Vagina (tissue), 2 donors: ENCODE measurements around the gene FAM117B. TPM values are rescaled to one million over a fixed set of nuclear protein-coding genes. Genes with fewer than 3 reads are reported as not detected.

Experiments
- DNase-seq, 2 donors: peaks; one replicate each; pipeline ENCODE4 v3.0.0-alpha.2; 2017; ENCODE audit errors: extremely low spot score in 2 of 2
- H3K27ac ChIP-seq: fragments of 200-600 bp; sonication (generic); one replicate; pipeline ENCODE4 v1.5.1; 2019
- H3K27me3 ChIP-seq: fragments of 200-600 bp; sonication (generic); one replicate; pipeline ENCODE4 v1.5.1; 2019
- H3K36me3 ChIP-seq, 2 donors: fragments of 200-600 bp; sonication (generic); one replicate each; pipeline ENCODE4 v1.5.1; 2017 to 2019
- H3K4me1 ChIP-seq: fragments of 200-600 bp; sonication (generic); one replicate; pipeline ENCODE4 v1.5.1; 2019
- H3K4me3 ChIP-seq, 2 donors: fragments of 200-600 bp; sonication (generic); 1 replicate in 1 of 2; 2 replicates in 1 of 2; pipeline ENCODE4 v1.5.1; 2016 to 2019
- H3K9me3 ChIP-seq: fragments of 200-600 bp; sonication (generic); one replicate; pipeline ENCODE4 v1.5.1; 2019
- CTCF ChIP-seq, 3 experiments: fragments of 450-650 bp in 2 of 3; fragments of 200-600 bp in 1 of 3; sonication (generic) in 1 of 3; IDR thresholded peaks; one replicate each; pipeline ENCODE4 v1.5.1; 2017 to 2019; ENCODE audit warnings: antibody characterized with exemption in 3 of 3, mild to moderate bottlenecking in 2 of 3, moderate library complexity in 2 of 3
- POLR2A ChIP-seq, 2 donors: fragments of 450-650 bp; IDR thresholded peaks; one replicate each; pipeline ENCODE4 v1.6.1; 2017; ENCODE audit warnings: antibody characterized with exemption in 2 of 2, mild to moderate bottlenecking in 2 of 2, moderate library complexity in 2 of 2
- POLR2AphosphoS5 ChIP-seq, 2 donors: sonication (generic); formaldehyde crosslinking; IDR thresholded peaks; one replicate each; pipeline ENCODE4 v1.9.0; 2017; ENCODE audit warnings: antibody characterized with exemption in 2 of 2, mild to moderate bottlenecking in 2 of 2, low read depth in 1 of 2; ENCODE audit not compliant: insufficient read depth in 1 of 2
- intact Hi-C: fragments of 100-400 bp; cut with DNase I; formaldehyde crosslinking; loops from one replicate; pipeline ENCODE4 v1.15.1; 2023
- total RNA-seq: library from RNA; depleted of rRNA; stranded (reverse); fragments of >200 nt; gene quantifications from one replicate; pipeline ENCODE4 v1.2.3, GENCODE V29; 2016

The FAM117B gene
- total RNA-seq, 1 donor from 2014 or later = 13.5 TPM

- TF ChIP-seq POLR2AphosphoS5 (IDR thresholded peaks at IDR 0.05; ENCODE audit: insufficient read depth in 1 of 2, low read depth in 1 of 2) (no peak), POLR2A (IDR thresholded peaks at IDR 0.05) (no peak), CTCF (IDR thresholded peaks at IDR 0.05) (no peak)
These were observed 178.6 kb downstream of the FAM117B start for GRCh38 chr2:202813387-202813786.

GRCh38 chr2:202814226-202814625, 179.5 kb downstream of the FAM117B start:
- no peaks in the 10 kb centered on the region for H3K9me3 ChIP-seq
- H3K27ac ChIP-seq = no peak overlapping the region
- intact Hi-C loops = no loop called here
- DNase-seq = no peak
- no peaks in the 10 kb centered on the region for H3K36me3 ChIP-seq
- no peaks in the 10 kb centered on the region for H3K27me3 ChIP-seq
- H3K4me1 ChIP-seq = peaks cover 16% of the 10 kb centered on the region
- H3K4me3 ChIP-seq = no peak overlapping the region
- TF ChIP-seq CTCF (IDR thresholded peaks at IDR 0.05) = no peak
- no peak for TF ChIP-seq POLR2A (IDR thresholded peaks at IDR 0.05)
- no peak for TF ChIP-seq POLR2AphosphoS5 (IDR thresholded peaks at IDR 0.05; ENCODE audit: insufficient read depth in 1 of 2, low read depth in 1 of 2)

More at GRCh38 chr2:202813387-202813786, 178.6 kb downstream of the FAM117B start:
- Histone ChIP-seq H3K9me3 (no peaks in the 10 kb centered on the region), H3K36me3 (no peaks in the 10 kb centered on the region), H3K27ac (no peak overlapping the region), H3K4me3 (no peak overlapping the region), H3K27me3 (no peaks in the 10 kb centered on the region), H3K4me1 (peaks cover 16% of the 10 kb centered on the region)
- intact Hi-C loops = no loop called here
- DNase-seq = no peak

- no peaks in the 10 kb centered on the region for H3K27me3 ChIP-seq
- no peaks in the 10 kb centered on the region for H3K9me3 ChIP-seq
- peaks cover 16% of the 10 kb centered on the region for H3K4me1 ChIP-seq
- intact Hi-C loops = no loop called here
- H3K27ac ChIP-seq = no peak overlapping the region
- DNase-seq = no peak
- H3K4me3 ChIP-seq = peak overlapping the region in 1 of 2 donors; percentile 0
- TF ChIP-seq CTCF (IDR thresholded peaks at IDR 0.05) = no peak
- TF ChIP-seq POLR2AphosphoS5 (IDR thresholded peaks at IDR 0.05; ENCODE audit: insufficient read depth in 1 of 2, low read depth in 1 of 2) = peak in 1 of 2 donors; percentile 27
- no peaks in the 10 kb centered on the region for H3K36me3 ChIP-seq
These were observed 181.0 kb downstream of the FAM117B start for GRCh38 chr2:202815548-202816360.

GRCh38 chr2:202817771-202818170, 183.0 kb downstream of the FAM117B start:
- Histone ChIP-seq H3K27me3 (no peaks in the 10 kb centered on the region), H3K9me3 (no peaks in the 10 kb centered on the region), H3K4me3 (no peak overlapping the region), H3K4me1 (peaks cover 16% of the 10 kb centered on the region), H3K27ac (no peak overlapping the region), H3K36me3 (no peaks in the 10 kb centered on the region)
- intact Hi-C loops = no loop called here
- no peak for TF ChIP-seq CTCF (IDR thresholded peaks at IDR 0.05)
- TF ChIP-seq POLR2AphosphoS5 (IDR thresholded peaks at IDR 0.05; ENCODE audit: insufficient read depth in 1 of 2, low read depth in 1 of 2) = no peak
- no peak for TF ChIP-seq POLR2A (IDR thresholded peaks at IDR 0.05)
- DNase-seq = no peak

- no peaks in the 10 kb centered on the region for H3K27me3 ChIP-seq
- peaks cover 16% of the 10 kb centered on the region for H3K4me1 ChIP-seq
- no peak for TF ChIP-seq POLR2A (IDR thresholded peaks at IDR 0.05)
- no peak for TF ChIP-seq CTCF (IDR thresholded peaks at IDR 0.05)
- no peak for TF ChIP-seq POLR2AphosphoS5 (IDR thresholded peaks at IDR 0.05; ENCODE audit: insufficient read depth in 1 of 2, low read depth in 1 of 2)
- no peak overlapping the region for H3K27ac ChIP-seq
- no peaks in the 10 kb centered on the region for H3K9me3 ChIP-seq
- no peak for DNase-seq
- intact Hi-C loops = no loop called here
- no peaks in the 10 kb centered on the region for H3K36me3 ChIP-seq
- no peak overlapping the region for H3K4me3 ChIP-seq
These were observed 183.6 kb downstream of the FAM117B start for GRCh38 chr2:202818321-202818720.
